ENCODE measurements around the gene TRIO. TPM values are rescaled to one million over a fixed set of nuclear protein-coding genes. Genes with fewer than 3 reads are reported as not detected.

The TRIO gene
- total RNA-seq, 4 donors from 2014 or later, result 112 to 155 (median 145) TPM

- peak overlapping the region; percentile 73 to 95 (median 78) for H3K4me3 ChIP-seq
- WGBS, result 0% methylated on average over 33 of the region's 85 CpGs
- no peaks in the 10 kb centered on the region for H3K9me3 ChIP-seq
- H3K36me3 ChIP-seq, result no peaks in the 10 kb centered on the region
- peak overlapping the region; percentile 97 to 98 (median 98) for H3K27ac ChIP-seq (replicated peaks in 1 of 4)
- H3K4me1 ChIP-seq, result peaks cover 51 to 57% (median 55%) of the 10 kb centered on the region in 4 donors
- TF ChIP-seq POLR2A (IDR thresholded peaks at IDR 0.05; ENCODE audit: low read depth) (no peak), POLR2AphosphoS5 (IDR thresholded peaks at IDR 0.05) (peak; percentile 62 to 73), CTCF (IDR thresholded peaks at IDR 0.05) (peak in 1 of 3 experiments; percentile 5), EP300 (IDR thresholded peaks at IDR 0.05) (no peak)
- intact Hi-C loops (cut with DNase I), result loop anchor here (2.0 to 5.0 kb wide), 2 partner anchors 37 to 124 kb away; no protein-coding TSS in a partner anchor
- no peaks in the 10 kb centered on the region for H3K27me3 ChIP-seq
- peak; percentile 93 for DNase-seq (ENCODE audit: extremely low spot score)
Measured at GRCh38 chr5:14144586-14145434, 1.7 kb downstream of the TRIO start.

- no peak for TF ChIP-seq POLR2A (IDR thresholded peaks at IDR 0.05; ENCODE audit: low read depth)
- no peak for TF ChIP-seq POLR2AphosphoS5 (IDR thresholded peaks at IDR 0.05)
- TF ChIP-seq EP300 (IDR thresholded peaks at IDR 0.05), result no peak
- no peak for TF ChIP-seq CTCF (IDR thresholded peaks at IDR 0.05)
- intact Hi-C loops (cut with DNase I), result loop anchor here (2.0 to 5.0 kb wide), 2 partner anchors 37 to 123 kb away; no protein-coding TSS in a partner anchor
- no peak for DNase-seq (ENCODE audit: extremely low spot score)
- Histone ChIP-seq H3K4me3 (peak overlapping the region; percentile 73 to 95 (median 78)), H3K27me3 (no peaks in the 10 kb centered on the region), H3K36me3 (no peaks in the 10 kb centered on the region), H3K9me3 (no peaks in the 10 kb centered on the region), H3K4me1 (peaks cover 56 to 65% (median 62%) of the 10 kb centered on the region in 4 donors), H3K27ac (replicated peaks in 1 of 4) (peak overlapping the region; percentile 97 to 98 (median 98))
- WGBS, result 28% methylated on average over 13 of the region's 14 CpGs
Measured at GRCh38 chr5:14145435-14146334, 2.5 kb downstream of the TRIO start.

- intact Hi-C loops (cut with DNase I), result loop anchor here (5.0 kb wide), 1 partner anchor 36 kb away; no protein-coding TSS in a partner anchor
- H3K4me1 ChIP-seq, result peaks cover 56 to 72% (median 69%) of the 10 kb centered on the region in 4 donors
- H3K27me3 ChIP-seq, result no peaks in the 10 kb centered on the region
- peak overlapping the region in 2 of 4 donors; percentile 76 to 81 for H3K4me3 ChIP-seq
- no peaks in the 10 kb centered on the region for H3K9me3 ChIP-seq
- H3K27ac ChIP-seq (replicated peaks in 1 of 4), result peak overlapping the region; percentile 97 to 98 (median 98)
- 78% methylated on average over 3 of the region's 3 CpGs for WGBS
- DNase-seq (ENCODE audit: extremely low spot score), result no peak
- H3K36me3 ChIP-seq, result no peaks in the 10 kb centered on the region
- TF ChIP-seq EP300 (IDR thresholded peaks at IDR 0.05) (no peak), CTCF (IDR thresholded peaks at IDR 0.05) (no peak), POLR2A (IDR thresholded peaks at IDR 0.05; ENCODE audit: low read depth) (no peak), POLR2AphosphoS5 (IDR thresholded peaks at IDR 0.05) (no peak)
Measured at GRCh38 chr5:14146725-14147124, 3.6 kb downstream of the TRIO start.

- peak overlapping the region in 1 of 4 donors; percentile 0 for H3K4me3 ChIP-seq
- 41% methylated on average over 8 of the region's 8 CpGs for WGBS
- peak overlapping the region; percentile 97 to 98 (median 98) for H3K27ac ChIP-seq (replicated peaks in 1 of 4)
- DNase-seq (ENCODE audit: extremely low spot score), result no peak
- TF ChIP-seq POLR2A (IDR thresholded peaks at IDR 0.05; ENCODE audit: low read depth) (no peak), EP300 (IDR thresholded peaks at IDR 0.05) (no peak), POLR2AphosphoS5 (IDR thresholded peaks at IDR 0.05) (no peak), CTCF (IDR thresholded peaks at IDR 0.05) (no peak)
- H3K4me1 ChIP-seq, result peaks cover 54 to 72% (median 70%) of the 10 kb centered on the region in 4 donors
- no peaks in the 10 kb centered on the region for H3K9me3 ChIP-seq
- H3K36me3 ChIP-seq, result no peaks in the 10 kb centered on the region
- H3K27me3 ChIP-seq, result no peaks in the 10 kb centered on the region
- intact Hi-C loops (cut with DNase I), result loop anchor here (5.0 kb wide), 1 partner anchor 35 kb away; no protein-coding TSS in a partner anchor
Measured at GRCh38 chr5:14147210-14147609, 4.1 kb downstream of the TRIO start.
